Erythroblast (primary cell): ENCODE results near the gene ERMARD.
"Not testable (repeated sequence)": the region's sequence is repeated elsewhere in the genome, so short reads cannot be mapped to it uniquely, and the experiment has no call there.

Experiments
- DNase-seq, 2 experiments: peaks; one replicate each; lab custom pipeline; 2025; lab: John Stamatoyannopoulos, UW
- GATA1 ChIP-seq: IDR thresholded peaks from 2 replicates; pipeline ENCODE4 v1.6.1; 2011; ENCODE audit warnings: low read depth, mild to moderate bottlenecking, control low read depth, low read length, moderate library complexity
- POLR2A ChIP-seq: IDR thresholded peaks from 2 replicates; pipeline ENCODE4 v1.6.1; 2011; ENCODE audit warnings: mild to moderate bottlenecking, low read length

ERMARD gene

DNA sequence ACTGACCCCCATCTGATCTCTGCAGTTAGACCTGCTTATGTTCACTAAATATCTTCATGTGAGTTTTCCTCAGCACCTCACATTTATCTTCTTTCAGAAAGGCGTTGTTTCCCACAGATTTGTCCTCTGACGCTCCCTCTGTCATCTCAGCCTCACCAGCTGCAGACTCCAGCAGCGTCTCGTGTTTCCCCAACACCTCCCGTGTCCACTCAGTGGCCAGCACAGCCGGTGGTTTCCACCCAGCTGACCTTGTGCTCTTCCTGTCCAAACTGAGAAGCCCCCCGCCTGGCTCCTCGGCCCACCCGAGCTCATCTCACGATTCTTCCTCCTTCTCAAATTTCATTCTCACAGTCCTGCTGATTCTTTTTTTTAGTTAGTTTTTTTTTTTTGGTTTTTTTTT lies 12.5 kb downstream of the ERMARD start:
- no peak for DNase-seq
- TF ChIP-seq POLR2A (no peak), GATA1 (no peak)

DNA sequence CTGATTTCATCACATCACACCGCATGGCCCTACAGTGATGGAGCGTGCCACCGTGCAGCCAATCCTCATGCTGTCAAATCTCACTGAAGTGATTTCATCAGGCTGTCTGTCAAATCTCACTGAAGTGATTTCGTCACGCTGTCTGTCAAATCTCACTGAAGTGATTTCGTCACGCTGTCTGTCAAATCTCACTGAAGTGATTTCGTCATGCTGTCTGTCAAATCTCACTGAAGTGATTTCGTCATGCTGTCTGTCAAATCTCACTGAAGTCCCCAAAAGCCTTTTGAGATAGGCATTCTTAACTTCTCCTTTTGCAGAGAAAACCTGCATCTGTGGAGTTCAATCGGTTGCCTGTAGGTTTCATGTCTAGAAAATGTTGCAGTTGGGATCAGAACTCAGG lies 14.4 kb downstream of the ERMARD start:
- not testable (repeated sequence) for DNase-seq

DNA sequence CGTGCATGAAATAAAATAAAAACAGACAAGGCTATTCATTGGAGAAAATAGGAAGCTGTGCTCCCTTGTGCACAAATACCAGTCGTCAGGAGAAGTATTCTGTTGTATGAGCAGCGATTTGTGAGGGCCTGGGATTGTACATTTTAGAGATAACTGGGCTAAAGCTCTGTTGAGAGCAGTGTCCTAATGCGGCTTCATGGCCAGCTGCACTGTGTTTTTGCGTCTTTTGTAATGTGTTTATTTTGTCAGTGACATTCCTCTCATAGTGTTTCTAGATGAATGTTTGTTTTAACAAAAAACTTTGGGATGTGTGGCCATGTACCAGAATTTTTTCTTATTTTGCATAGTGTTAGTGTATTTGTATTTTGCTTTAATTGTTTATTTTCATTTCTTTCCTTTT lies 14.8 kb downstream of the ERMARD start:
- DNase-seq, result no peak
- TF ChIP-seq POLR2A, result no peak
- no peak for TF ChIP-seq GATA1

DNA sequence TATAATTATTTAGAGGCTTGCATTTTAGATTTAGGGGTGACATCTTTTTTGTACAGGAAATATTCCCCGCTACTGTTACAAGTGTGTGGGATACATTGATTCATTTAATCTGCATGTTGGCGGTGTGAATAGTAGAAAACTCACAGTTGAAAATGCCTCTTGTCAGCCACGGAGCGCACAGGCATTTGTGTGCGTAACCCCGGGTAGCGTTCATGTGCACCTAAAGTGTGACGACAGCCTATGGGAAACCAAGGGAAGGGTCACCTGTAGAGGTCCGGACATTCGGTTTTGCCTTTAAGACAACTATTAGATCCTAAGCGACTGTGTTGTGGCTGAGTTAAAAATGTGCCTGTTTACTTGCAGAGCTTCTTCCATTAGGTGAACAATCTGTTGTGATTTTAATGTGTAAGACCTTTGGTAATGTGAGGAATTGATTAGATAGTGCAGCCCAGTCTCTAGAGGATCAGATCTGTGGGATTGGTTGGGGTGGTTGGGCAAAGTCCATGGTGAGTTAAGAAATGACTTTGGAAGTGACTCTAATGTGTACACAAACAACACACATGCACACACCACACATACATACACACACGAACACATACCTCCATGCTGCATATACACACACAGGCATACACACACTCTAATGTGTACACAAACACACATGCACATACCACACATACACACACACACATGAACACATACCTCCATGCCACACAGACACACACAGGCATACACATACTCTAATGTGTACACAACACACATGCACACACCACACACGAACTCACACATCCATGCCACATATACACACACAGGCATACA lies 15.7 kb downstream of the ERMARD start:
- TF ChIP-seq POLR2A, result no peak
- TF ChIP-seq GATA1, result no peak
- no peak for DNase-seq

GRCh38 chr6:169774347-169774746 lies 22.9 kb downstream of the ERMARD start:
- TF ChIP-seq GATA1 (no peak), POLR2A (no peak)
- DNase-seq, result no peak

GRCh38 chr6:169775321-169775720 lies 23.9 kb downstream of the ERMARD start:
- no peak for TF ChIP-seq POLR2A
- DNase-seq, result no peak

DNA sequence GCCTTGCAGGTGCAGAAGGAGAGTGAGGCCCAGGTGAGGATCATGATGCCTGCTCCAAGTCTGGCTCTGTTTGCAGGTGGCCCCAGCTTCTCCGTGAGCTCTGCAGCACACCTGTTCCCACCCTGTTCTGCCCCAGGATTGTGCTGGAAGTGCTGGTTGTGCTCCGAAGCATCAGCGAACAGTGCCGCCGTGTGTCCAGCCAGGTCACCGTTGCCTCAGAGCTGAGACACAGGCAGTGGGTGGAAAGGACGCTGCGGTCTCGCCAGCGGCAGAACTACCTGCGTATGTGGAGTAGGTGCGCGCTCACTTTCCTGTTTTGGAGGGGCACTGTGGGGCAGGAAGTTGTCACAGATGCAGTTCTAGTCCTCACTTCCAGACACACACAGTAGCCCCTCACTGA lies 25.0 kb downstream of the ERMARD start:
- no peak for TF ChIP-seq GATA1
- no peak for TF ChIP-seq POLR2A
- no peak for DNase-seq

DNA sequence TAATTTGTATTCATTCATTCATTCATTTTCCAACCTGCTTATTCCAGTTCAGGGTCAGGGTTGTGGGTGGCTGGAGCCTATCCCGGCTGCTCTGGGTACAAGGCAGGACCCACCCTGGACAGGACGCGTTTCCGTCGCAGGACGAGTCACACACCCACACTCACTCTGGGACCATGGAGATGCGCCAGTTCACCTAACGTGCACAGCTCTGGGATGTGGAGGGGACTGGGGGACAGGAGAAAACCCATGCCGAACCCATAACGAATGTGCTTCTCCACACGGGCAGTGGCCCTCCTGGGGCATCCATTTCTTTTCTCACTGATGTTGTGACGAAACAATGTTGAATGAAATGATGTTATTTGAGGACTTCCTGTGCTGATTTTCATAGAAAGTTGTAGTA lies 26.5 kb downstream of the ERMARD start:
- no peak for DNase-seq
- no peak for TF ChIP-seq POLR2A

- DNase-seq, result no peak
- TF ChIP-seq GATA1 (no peak), POLR2A (no peak)
Observed at GRCh38 chr6:169778646-169779045, 27.2 kb downstream of the ERMARD start.

DNA sequence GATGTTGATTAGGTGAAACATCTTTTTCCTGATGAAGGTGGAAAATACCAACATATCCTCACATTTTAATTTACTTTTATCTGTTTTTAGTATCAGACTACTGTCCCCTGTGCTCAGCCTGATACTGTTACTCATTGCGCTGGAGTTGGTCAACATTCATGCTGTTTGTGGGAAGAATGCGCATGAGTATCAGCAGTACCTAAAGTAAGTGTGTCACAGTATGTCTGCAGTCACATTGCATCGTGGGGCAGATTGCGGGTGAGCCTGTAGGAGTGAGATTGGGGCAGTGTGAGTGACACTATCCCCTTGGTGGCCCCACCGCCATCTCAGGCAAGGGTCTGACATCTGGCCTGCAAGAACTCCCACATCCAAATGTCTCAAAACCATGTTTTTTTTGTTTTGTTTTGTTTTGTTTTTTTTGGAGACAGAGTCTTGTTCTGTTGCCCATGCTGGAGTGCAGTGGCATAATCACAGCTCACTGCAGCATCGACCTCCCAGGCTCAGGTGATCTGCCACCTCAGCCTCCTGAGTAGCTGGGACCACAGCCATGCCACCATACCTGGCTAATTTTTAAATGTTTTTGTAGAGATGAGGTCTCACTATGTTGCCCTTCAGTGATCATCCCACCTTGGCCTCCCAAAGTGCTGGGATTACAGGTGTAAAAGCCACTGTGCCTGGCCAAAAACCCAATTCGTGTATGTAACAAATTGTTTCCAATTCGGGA lies 27.8 kb downstream of the ERMARD start:
- TF ChIP-seq POLR2A, result no peak
- no peak for TF ChIP-seq GATA1
- DNase-seq, result no peak

- TF ChIP-seq GATA1 (no peak), POLR2A (no peak)
- DNase-seq, result no peak
Observed at GRCh38 chr6:169779896-169780295, 28.5 kb downstream of the ERMARD start.

GRCh38 chr6:169780571-169781091 lies 29.2 kb downstream of the ERMARD start:
- DNase-seq, result no peak
- TF ChIP-seq POLR2A (no peak), GATA1 (no peak)

GRCh38 chr6:169782966-169783365 lies 31.5 kb downstream of the ERMARD start:
- no peak for TF ChIP-seq GATA1
- TF ChIP-seq POLR2A, result no peak
- DNase-seq, result no peak

DNA sequence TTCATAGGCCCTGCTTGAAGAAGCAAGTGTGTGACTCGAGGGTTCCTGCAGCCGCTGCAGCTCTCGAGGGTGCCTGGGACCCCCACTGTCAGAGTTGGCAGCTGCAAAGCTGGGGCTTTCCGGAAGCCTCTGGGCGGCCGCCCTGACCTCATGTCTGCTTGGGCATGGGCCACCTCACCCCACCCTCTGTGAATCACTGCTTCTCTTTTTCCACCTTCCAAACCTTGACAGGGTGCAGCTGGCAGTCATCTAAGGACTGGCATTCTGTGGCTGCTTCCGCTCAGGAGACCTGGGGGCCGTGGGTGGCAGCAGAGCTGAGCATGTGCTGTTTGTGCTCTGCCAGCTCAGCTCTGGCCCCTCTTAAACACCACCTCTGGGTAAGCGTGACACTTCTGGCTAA lies 32.0 kb downstream of the ERMARD start:
- TF ChIP-seq POLR2A (no peak), GATA1 (no peak)
- no peak for DNase-seq
